GM12878 (cell line): ENCODE data around the gene BEAN1. TPM values are rescaled to one million over a fixed set of nuclear protein-coding genes. Genes with fewer than 3 reads are reported as not detected.

ENCODE experiments used
- ATAC-seq: fragments of 200-7000 bp; cut with Tn5 transposase; 3 replicates; pipeline ENCODE4 v1.9.1; 2020; ENCODE audit warnings: mild to moderate bottlenecking, moderate library complexity
- BruUV-seq: library from RNA; stranded (reverse); fragments of 400-500 nt; replicated peaks from 2 replicates; lab custom pipeline; 2021; lab: Mats Ljungman, UMichigan
- CTCF ChIA-PET: fragments of 300-600 bp; sonication (Branson Sonifier 250); formaldehyde crosslinking; extraction: SDS; loops from one replicate; lab custom pipeline; 2021; ENCODE audit warnings: inconsistent platforms; lab: Yijun Ruan, JAX
- POLR2A ChIA-PET: fragments of 350-600 bp; formaldehyde crosslinking; extraction: SDS; loops from one replicate; lab custom pipeline; 2021; ENCODE audit warnings: inconsistent platforms; lab: Charles Lee
- RAD21 ChIA-PET: fragments of 300-600 bp; sonication (Branson Sonifier 250); formaldehyde crosslinking; loops from one replicate; lab custom pipeline; 2023; ENCODE audit warnings: antibody characterized with exemption; ENCODE audit not compliant: unreplicated experiment; lab: Charles Lee
- SMC1A ChIA-PET: fragments of 300-600 bp; sonication (Branson Sonifier 250); formaldehyde crosslinking; loops from one replicate; lab custom pipeline; 2023; ENCODE audit not compliant: unreplicated experiment, uncharacterized antibody; lab: Charles Lee
- DNase-seq: peaks from one replicate; pipeline ENCODE4 v3.0.0-alpha.2; 2011; ENCODE audit warnings: low read depth, low spot score
- FAIRE-seq: peaks from 3 replicates; lab custom pipeline; 2011; peaks lifted over from hg19 to GRCh38; lab: Jason Lieb, UNC
- H2AFZ ChIP-seq: 2 replicates; pipeline ENCODE4 v1.6.0; 2011; ENCODE audit warnings: low read depth, low read length, control low read depth; ENCODE audit not compliant: control insufficient read depth
- H3K27ac ChIP-seq: 2 replicates; pipeline ENCODE4 v1.5.1; 2011; ENCODE audit warnings: control low read depth; ENCODE audit not compliant: control insufficient read depth, insufficient read depth
- H3K27me3 ChIP-seq, 2 experiments: replicated peaks in 1 of 2; 2 replicates each; pipeline versions ENCODE4 v1.6.0 to v1.6.1; 2011; ENCODE audit warnings: low read length in 1 of 2; ENCODE audit not compliant: control insufficient read depth in 2 of 2, insufficient read depth in 2 of 2
- H3K36me3 ChIP-seq, 2 experiments: 2 replicates each; pipeline ENCODE4 v1.5.1; 2011; ENCODE audit warnings: low read length in 1 of 2; ENCODE audit not compliant: control insufficient read depth in 2 of 2, insufficient read depth in 2 of 2
- H3K4me1 ChIP-seq: 2 replicates; pipeline ENCODE4 v1.6.1; 2011; ENCODE audit warnings: mild to moderate bottlenecking, low read length, moderate library complexity, mixed read lengths; ENCODE audit not compliant: control insufficient read depth, insufficient read depth
- H3K4me2 ChIP-seq: 2 replicates; pipeline ENCODE4 v1.6.0; 2011; ENCODE audit warnings: control low read depth; ENCODE audit not compliant: control insufficient read depth, insufficient read depth
- H3K4me3 ChIP-seq: fragments of 200-600 bp; sonication (generic); 2 replicates; pipeline ENCODE4 v1.5.1; 2016
- H3K79me2 ChIP-seq: 2 replicates; pipeline ENCODE4 v1.6.0; 2011; ENCODE audit warnings: low read length; ENCODE audit not compliant: control insufficient read depth, insufficient read depth
- H3K9ac ChIP-seq: 2 replicates; pipeline ENCODE4 v1.8.0; 2011; ENCODE audit warnings: low read length, control low read depth, mixed read lengths; ENCODE audit not compliant: control insufficient read depth, insufficient read depth
- H3K9me3 ChIP-seq: replicated peaks from 3 replicates; pipeline ENCODE4 v1.5.1; 2011; ENCODE audit warnings: mild to moderate bottlenecking, low read length; ENCODE audit not compliant: control insufficient read depth, insufficient read depth
- H4K20me1 ChIP-seq: 2 replicates; pipeline ENCODE4 v1.6.0; 2011; ENCODE audit not compliant: control insufficient read depth, insufficient read depth
- CBX5 ChIP-seq: sonication (generic); IDR thresholded peaks from 2 replicates; pipeline ENCODE4 v1.6.1; 2016; ENCODE audit warnings: low read depth, moderate library complexity, mild to moderate bottlenecking, inconsistent platforms
- CREB1 ChIP-seq: IDR thresholded peaks from 2 replicates; pipeline ENCODE4 v1.6.1; 2012; ENCODE audit warnings: low read depth, mild to moderate bottlenecking, inconsistent platforms
- EZH2 ChIP-seq: IDR thresholded peaks from 2 replicates; pipeline ENCODE4 v1.6.1; 2012; ENCODE audit warnings: low read depth, mild to moderate bottlenecking, control low read depth, inconsistent platforms, low read length, borderline replicate concordance; ENCODE audit not compliant: control insufficient read depth
- PAX5 ChIP-seq: IDR thresholded peaks from 2 replicates; pipeline ENCODE4 v1.6.1; 2011; ENCODE audit warnings: low read depth, low read length, borderline replicate concordance
- SMAD5 ChIP-seq: IDR thresholded peaks from 2 replicates; pipeline ENCODE4 v1.6.1; 2016; ENCODE audit warnings: antibody characterized with exemption, low read depth
- TAF1 ChIP-seq: IDR thresholded peaks from 2 replicates; pipeline ENCODE4 v1.6.1; 2011; ENCODE audit warnings: mild to moderate bottlenecking, low read depth, low read length, borderline replicate concordance
- TCF3 ChIP-seq: IDR thresholded peaks from 2 replicates; pipeline ENCODE4 v1.6.1; 2012; ENCODE audit warnings: low read depth, mild to moderate bottlenecking, low read length, borderline replicate concordance; ENCODE audit not compliant: insufficient read depth
- ZNF207 ChIP-seq: fragments of 450-650 bp; IDR thresholded peaks from 2 replicates; pipeline ENCODE4 v1.6.1; 2014; ENCODE audit warnings: antibody characterized with exemption, mild to moderate bottlenecking, borderline replicate concordance
- ZNF274 ChIP-seq: IDR thresholded peaks from one replicate; pipeline ENCODE4 v1.8.0; 2011; ENCODE audit not compliant: insufficient read length, insufficient read depth
- WGBS: methylation state at CpG from one replicate; pipeline ENCODE4 v1.1.6; 2016; ENCODE audit warnings: low lambda C conversion rate; ENCODE audit not compliant: insufficient replicate concordance, insufficient coverage; ENCODE audit errors: missing lambda C conversion rate; 5-methylcytosine and 5-hydroxymethylcytosine counted together
- in situ Hi-C: fragments of 300-500 bp; cut with MboI; formaldehyde crosslinking; loops from 9 replicates; pipeline ENCODE4 v1.14.3; 2018; ENCODE audit warnings: mixed read lengths
- intact Hi-C: fragments of 100-400 bp; cut with micrococcal nuclease; formaldehyde crosslinking; loops from one replicate; pipeline ENCODE4 v1.14.2; 2022; ENCODE audit not compliant: unreplicated experiment
- polyA plus RNA-seq, 11 experiments: library from polyadenylated mRNA; depleted of rRNA in 4 of 11; unstranded in 6 of 11; stranded (reverse) in 5 of 11; fragments of >200 nt; fragmentation: Nextera tagmentation in 4 of 11; fragmentation: Illumina TruSeq in 1 of 11; extraction: Ambion mirVana in 4 of 11; extraction: Trizol in 1 of 11; gene quantifications; 1 replicate in 1 of 11; 2 replicates in 10 of 11; pipeline versions ENCODE4 v1.2.1 to v1.2.3, GENCODE V29; 2011 to 2016; ENCODE audit warnings: inconsistent platforms in 2 of 11, missing spikeins in 2 of 11, low read depth in 1 of 11
- total RNA-seq, 4 experiments: library from RNA; depleted of rRNA in 3 of 4; stranded (reverse); fragments of >200 nt in 3 of 4; fragmentation: Illumina TruSeq in 1 of 4; extraction: Trizol in 1 of 4; gene quantifications; 2 replicates each; pipeline versions ENCODE4 v1.2.1 to v1.2.3, GENCODE V29; 2013 to 2021
- TF ChIP-seq, protein P1 (sequence below), 3 experiments: IDR thresholded peaks in 2 of 3; conservative IDR thresholded peaks in 1 of 3; 2 replicates each; pipeline ENCODE4 v1.5.1; 2011; ENCODE audit warnings: low read depth in 3 of 3, low read length in 3 of 3, mild to moderate bottlenecking in 3 of 3, control low read depth in 2 of 3, moderate library complexity in 2 of 3, inconsistent platforms in 1 of 3, mixed read lengths in 1 of 3; ENCODE audit not compliant: control insufficient read depth in 2 of 3, insufficient read depth in 1 of 3; ENCODE audit errors: extremely low read depth in 1 of 3
- TF ChIP-seq, protein P2 (sequence below): fragments of 450-650 bp; formaldehyde crosslinking; IDR thresholded peaks from 2 replicates; pipeline ENCODE4 v1.4.0; 2022; ENCODE audit warnings: mild to moderate bottlenecking, moderate library complexity
- TF ChIP-seq, protein P3 (sequence below): fragments of 450-650 bp; IDR thresholded peaks from 2 replicates; pipeline ENCODE4 v1.6.1; 2017; ENCODE audit warnings: mild to moderate bottlenecking, moderate library complexity

BEAN1 gene
- total and polyA plus RNA-seq, 10 of the 15 experiments (the other 5 are each of a cell fraction or from before 2014, with no cell fraction given): not detected

DNA sequence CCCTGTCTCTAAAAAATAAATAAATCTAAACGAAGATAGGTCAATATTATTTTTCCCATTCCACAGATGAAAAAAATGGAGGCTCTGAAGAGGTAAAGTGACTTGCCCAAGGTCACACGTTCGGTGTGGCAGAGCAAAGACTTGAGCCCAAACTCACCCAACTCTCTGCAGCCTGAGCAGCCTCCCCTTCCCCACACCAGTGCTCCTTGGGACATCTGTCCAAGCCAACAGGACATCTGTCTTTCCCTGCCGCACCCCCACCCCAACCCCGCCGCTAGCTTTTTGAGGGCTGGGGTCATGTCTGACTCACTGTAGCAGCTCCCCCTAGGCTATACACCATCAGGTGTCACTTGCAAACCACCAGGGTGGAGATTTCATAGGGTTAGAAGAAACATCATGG lies 5.2 kb upstream of the BEAN1 start (continued):
- TF ChIP-seq, protein P1, sequence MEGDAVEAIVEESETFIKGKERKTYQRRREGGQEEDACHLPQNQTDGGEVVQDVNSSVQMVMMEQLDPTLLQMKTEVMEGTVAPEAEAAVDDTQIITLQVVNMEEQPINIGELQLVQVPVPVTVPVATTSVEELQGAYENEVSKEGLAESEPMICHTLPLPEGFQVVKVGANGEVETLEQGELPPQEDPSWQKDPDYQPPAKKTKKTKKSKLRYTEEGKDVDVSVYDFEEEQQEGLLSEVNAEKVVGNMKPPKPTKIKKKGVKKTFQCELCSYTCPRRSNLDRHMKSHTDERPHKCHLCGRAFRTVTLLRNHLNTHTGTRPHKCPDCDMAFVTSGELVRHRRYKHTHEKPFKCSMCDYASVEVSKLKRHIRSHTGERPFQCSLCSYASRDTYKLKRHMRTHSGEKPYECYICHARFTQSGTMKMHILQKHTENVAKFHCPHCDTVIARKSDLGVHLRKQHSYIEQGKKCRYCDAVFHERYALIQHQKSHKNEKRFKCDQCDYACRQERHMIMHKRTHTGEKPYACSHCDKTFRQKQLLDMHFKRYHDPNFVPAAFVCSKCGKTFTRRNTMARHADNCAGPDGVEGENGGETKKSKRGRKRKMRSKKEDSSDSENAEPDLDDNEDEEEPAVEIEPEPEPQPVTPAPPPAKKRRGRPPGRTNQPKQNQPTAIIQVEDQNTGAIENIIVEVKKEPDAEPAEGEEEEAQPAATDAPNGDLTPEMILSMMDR (IDR thresholded peaks at IDR 0.05 in 2 of 3, conservative IDR thresholded peaks at IDR 0.05 in 1 of 3; ENCODE audit: control insufficient read depth in 2 of 3, extremely low read depth in 1 of 3, insufficient read depth in 1 of 3, low read depth in 3 of 3, low read length in 3 of 3): no peak
- no peak for TF ChIP-seq ZNF207

DNA sequence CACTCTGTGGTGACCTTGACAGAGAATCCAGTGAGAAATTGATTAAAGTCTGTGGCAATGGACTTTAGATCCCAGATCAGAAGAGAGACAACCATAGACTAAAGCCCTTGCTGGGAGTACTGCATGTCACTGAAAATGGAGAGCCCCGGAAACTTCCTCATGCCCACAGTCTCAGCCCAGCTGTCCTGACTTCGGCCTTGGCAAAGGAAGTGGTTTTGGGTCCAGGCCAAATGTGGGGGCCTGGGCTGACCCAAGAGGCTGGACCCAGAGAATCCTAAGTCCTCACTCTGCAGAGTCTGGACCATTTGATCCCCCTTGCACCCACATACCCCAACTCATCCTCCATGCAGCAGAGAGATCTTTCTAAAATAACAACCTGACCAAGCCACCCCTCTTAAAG lies 4.7 kb upstream of the BEAN1 start:
- DNase-seq (no peak), FAIRE-seq (no peak), ATAC-seq (no peak)
- Histone ChIP-seq H3K36me3 (no peaks in the 10 kb centered on the region), H3K4me1 (no peaks in the 10 kb centered on the region), H3K27ac (no peak overlapping the region), H4K20me1 (no peaks in the 10 kb centered on the region), H3K9me3 (no peaks in the 10 kb centered on the region; the same call in 2 of the 3 replicates), H3K4me2 (no peak overlapping the region), H3K9ac (no peak overlapping the region), H3K79me2 (no peaks in the 10 kb centered on the region), H2AFZ (no peak overlapping the region), H3K27me3 (peaks cover 11 to 14% of the 10 kb centered on the region in 2 experiments), H3K4me3 (no peak overlapping the region)
- intact Hi-C loops (no loop called here), in situ Hi-C loops (no loop called here)
- SMC1A ChIA-PET: interaction anchor here (1.0 kb wide), 1 partner anchor 168 kb away, joined by 3 read pairs; no protein-coding TSS in a partner anchor
- CTCF ChIA-PET: no interaction called here
- RAD21 ChIA-PET: no interaction called here
- 47% methylated on average over 2 of the region's 2 CpGs for WGBS
- POLR2A ChIA-PET: no interaction called here
- BruUV-seq: no TSS peak
- TF ChIP-seq SMAD5: no peak
- TF ChIP-seq, protein P2, sequence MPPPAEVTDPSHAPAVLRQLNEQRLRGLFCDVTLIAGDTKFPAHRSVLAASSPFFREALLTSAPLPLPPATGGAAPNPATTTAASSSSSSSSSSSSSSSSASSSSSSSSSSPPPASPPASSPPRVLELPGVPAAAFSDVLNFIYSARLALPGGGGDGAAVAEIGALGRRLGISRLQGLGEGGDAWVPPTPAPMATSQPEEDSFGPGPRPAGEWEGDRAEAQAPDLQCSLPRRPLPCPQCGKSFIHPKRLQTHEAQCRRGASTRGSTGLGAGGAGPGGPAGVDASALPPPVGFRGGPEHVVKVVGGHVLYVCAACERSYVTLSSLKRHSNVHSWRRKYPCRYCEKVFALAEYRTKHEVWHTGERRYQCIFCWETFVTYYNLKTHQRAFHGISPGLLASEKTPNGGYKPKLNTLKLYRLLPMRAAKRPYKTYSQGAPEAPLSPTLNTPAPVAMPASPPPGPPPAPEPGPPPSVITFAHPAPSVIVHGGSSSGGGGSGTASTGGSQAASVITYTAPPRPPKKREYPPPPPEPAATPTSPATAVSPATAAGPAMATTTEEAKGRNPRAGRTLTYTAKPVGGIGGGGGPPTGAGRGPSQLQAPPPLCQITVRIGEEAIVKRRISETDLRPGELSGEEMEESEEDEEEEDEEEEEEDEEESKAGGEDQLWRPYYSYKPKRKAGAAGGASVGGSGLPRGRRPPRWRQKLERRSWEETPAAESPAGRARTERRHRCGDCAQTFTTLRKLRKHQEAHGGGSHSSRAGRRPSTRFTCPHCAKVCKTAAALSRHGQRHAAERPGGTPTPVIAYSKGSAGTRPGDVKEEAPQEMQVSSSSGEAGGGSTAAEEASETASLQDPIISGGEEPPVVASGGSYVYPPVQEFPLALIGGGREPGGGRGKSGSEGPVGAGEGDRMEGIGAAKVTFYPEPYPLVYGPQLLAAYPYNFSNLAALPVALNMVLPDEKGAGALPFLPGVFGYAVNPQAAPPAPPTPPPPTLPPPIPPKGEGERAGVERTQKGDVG (CRISPR knock-in tag): no peak
- TF ChIP-seq PAX5: no peak
- TF ChIP-seq CREB1: no peak
- TF ChIP-seq, protein P3, sequence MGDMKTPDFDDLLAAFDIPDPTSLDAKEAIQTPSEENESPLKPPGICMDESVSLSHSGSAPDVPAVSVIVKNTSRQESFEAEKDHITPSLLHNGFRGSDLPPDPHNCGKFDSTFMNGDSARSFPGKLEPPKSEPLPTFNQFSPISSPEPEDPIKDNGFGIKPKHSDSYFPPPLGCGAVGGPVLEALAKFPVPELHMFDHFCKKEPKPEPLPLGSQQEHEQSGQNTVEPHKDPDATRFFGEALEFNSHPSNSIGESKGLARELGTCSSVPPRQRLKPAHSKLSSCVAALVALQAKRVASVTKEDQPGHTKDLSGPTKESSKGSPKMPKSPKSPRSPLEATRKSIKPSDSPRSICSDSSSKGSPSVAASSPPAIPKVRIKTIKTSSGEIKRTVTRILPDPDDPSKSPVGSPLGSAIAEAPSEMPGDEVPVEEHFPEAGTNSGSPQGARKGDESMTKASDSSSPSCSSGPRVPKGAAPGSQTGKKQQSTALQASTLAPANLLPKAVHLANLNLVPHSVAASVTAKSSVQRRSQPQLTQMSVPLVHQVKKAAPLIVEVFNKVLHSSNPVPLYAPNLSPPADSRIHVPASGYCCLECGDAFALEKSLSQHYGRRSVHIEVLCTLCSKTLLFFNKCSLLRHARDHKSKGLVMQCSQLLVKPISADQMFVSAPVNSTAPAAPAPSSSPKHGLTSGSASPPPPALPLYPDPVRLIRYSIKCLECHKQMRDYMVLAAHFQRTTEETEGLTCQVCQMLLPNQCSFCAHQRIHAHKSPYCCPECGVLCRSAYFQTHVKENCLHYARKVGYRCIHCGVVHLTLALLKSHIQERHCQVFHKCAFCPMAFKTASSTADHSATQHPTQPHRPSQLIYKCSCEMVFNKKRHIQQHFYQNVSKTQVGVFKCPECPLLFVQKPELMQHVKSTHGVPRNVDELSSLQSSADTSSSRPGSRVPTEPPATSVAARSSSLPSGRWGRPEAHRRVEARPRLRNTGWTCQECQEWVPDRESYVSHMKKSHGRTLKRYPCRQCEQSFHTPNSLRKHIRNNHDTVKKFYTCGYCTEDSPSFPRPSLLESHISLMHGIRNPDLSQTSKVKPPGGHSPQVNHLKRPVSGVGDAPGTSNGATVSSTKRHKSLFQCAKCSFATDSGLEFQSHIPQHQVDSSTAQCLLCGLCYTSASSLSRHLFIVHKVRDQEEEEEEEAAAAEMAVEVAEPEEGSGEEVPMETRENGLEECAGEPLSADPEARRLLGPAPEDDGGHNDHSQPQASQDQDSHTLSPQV: no peak
- TF ChIP-seq TCF3: no peak
- no peak for TF ChIP-seq CBX5
- no peak for TF ChIP-seq EZH2
- TF ChIP-seq TAF1: no peak
- TF ChIP-seq ZNF274: no peak
